A549 (cell line): Measurements from ENCODE around the gene ETFB. TPM values are rescaled to one million over a fixed set of nuclear protein-coding genes. Genes with fewer than 3 reads are reported as not detected.

Source experiments
- ATAC-seq, 2 experiments: fragments of 200-7000 bp in 1 of 2; fragments of >200 bp in 1 of 2; cut with Nextera tagmentation in 1 of 2; cut with Tn5 transposase in 1 of 2; 3 replicates each; pipeline versions ENCODE4 v1.8.0 to v1.9.1; 2018 to 2020; ENCODE audit warnings: mild to moderate bottlenecking in 1 of 2, moderate library complexity in 1 of 2
- CTCF ChIA-PET: fragments of 300-600 bp; sonication (Branson Sonifier 250); formaldehyde crosslinking; extraction: SDS; loops from one replicate; lab custom pipeline; 2021; ENCODE audit warnings: antibody characterized with exemption, inconsistent platforms; lab: Yijun Ruan, JAX
- POLR2A ChIA-PET: fragments of 350-600 bp; formaldehyde crosslinking; extraction: SDS; loops from one replicate; lab custom pipeline; 2021; ENCODE audit warnings: antibody characterized with exemption, inconsistent platforms; lab: Yijun Ruan, JAX
- DNase-seq, 2 experiments: peaks; one replicate each; pipeline versions ENCODE4 v3.0.0 to v3.0.0-alpha.2; 2011 to 2016; ENCODE audit warnings: low read depth in 1 of 2, low spot score in 1 of 2
- FAIRE-seq: peaks from 2 replicates; lab custom pipeline; 2011; peaks lifted over from hg19 to GRCh38; lab: Jason Lieb, UNC
- H3K27ac ChIP-seq, 2 experiments: fragments of >200 bp; sonication (Bioruptor Twin); formaldehyde crosslinking; 3 replicates each; pipeline ENCODE4 v1.5.1; 2016 to 2017
- H3K4me1 ChIP-seq: fragments of >200 bp; sonication (Bioruptor Twin); formaldehyde crosslinking; 3 replicates; pipeline ENCODE4 v1.6.1; 2016
- H3K4me2 ChIP-seq: fragments of >200 bp; sonication (Bioruptor Twin); formaldehyde crosslinking; 3 replicates; pipeline ENCODE4 v1.6.1; 2016
- H3K4me3 ChIP-seq: fragments of >200 bp; sonication (Bioruptor Twin); formaldehyde crosslinking; 3 replicates; pipeline ENCODE4 v1.5.1; 2016
- H3K9me3 ChIP-seq: fragments of >200 bp; sonication (Bioruptor Twin); formaldehyde crosslinking; 3 replicates; pipeline ENCODE4 v1.6.1; 2016
- CBX2 ChIP-seq: fragments of 200-600 bp; sonication (generic); IDR thresholded peaks from 2 replicates; pipeline ENCODE4 v1.6.1; 2016; ENCODE audit warnings: low read depth, mild to moderate bottlenecking, borderline replicate concordance
- CHD2 ChIP-seq: fragments of 150-350 bp; IDR thresholded peaks from 2 replicates; pipeline ENCODE4 v1.6.1; 2014; ENCODE audit warnings: low read length; ENCODE audit not compliant: partially characterized antibody
- CHD4 ChIP-seq: fragments of 200-600 bp; sonication (generic); IDR thresholded peaks from 2 replicates; pipeline ENCODE4 v1.6.1; 2016; ENCODE audit warnings: antibody characterized with exemption, mild to moderate bottlenecking, borderline replicate concordance
- EHF ChIP-seq: fragments of 250-450 bp; sonication (Bioruptor Pico); IDR thresholded peaks from 2 replicates; pipeline ENCODE4 v1.5.0; 2020; ENCODE audit warnings: mild to moderate bottlenecking
- EHMT2 ChIP-seq: fragments of 200-600 bp; sonication (generic); IDR thresholded peaks from 2 replicates; pipeline ENCODE4 v1.6.1; 2016; ENCODE audit warnings: antibody characterized with exemption, low read depth, mild to moderate bottlenecking, moderate library complexity
- EP300 ChIP-seq, 2 experiments: fragments of >200 bp; sonication (Bioruptor Twin); formaldehyde crosslinking; IDR thresholded peaks; 2 replicates in 1 of 2; 3 replicates in 1 of 2; pipeline ENCODE4 v1.6.1; 2016 to 2017
- HDAC2 ChIP-seq: fragments of 200-600 bp; sonication (generic); IDR thresholded peaks from 2 replicates; pipeline ENCODE4 v1.6.1; 2016
- HOXA7 ChIP-seq: fragments of 250-450 bp; sonication (Bioruptor Pico); IDR thresholded peaks from 2 replicates; pipeline ENCODE4 v1.5.0; 2020; ENCODE audit warnings: mild to moderate bottlenecking, moderate library complexity
- HOXB5 ChIP-seq: fragments of 250-450 bp; sonication (Bioruptor Pico); IDR thresholded peaks from 2 replicates; pipeline ENCODE4 v1.5.0; 2020; ENCODE audit warnings: mild to moderate bottlenecking, moderate library complexity
- JUN ChIP-seq, 2 experiments: fragments of >200 bp; sonication (Bioruptor Twin); formaldehyde crosslinking; IDR thresholded peaks; 2 replicates in 1 of 2; 3 replicates in 1 of 2; pipeline ENCODE4 v1.6.1; 2016 to 2017
- MAZ ChIP-seq: fragments of 150-350 bp; IDR thresholded peaks from 2 replicates; pipeline ENCODE4 v1.6.1; 2014; ENCODE audit warnings: antibody characterized with exemption, low read depth, low read length, borderline replicate concordance
- MYC ChIP-seq: IDR thresholded peaks from 2 replicates; pipeline ENCODE4 v1.6.1; 2012; ENCODE audit warnings: mild to moderate bottlenecking, inconsistent platforms, low read length, improper control_type of control experiment, borderline replicate concordance
- NPAS2 ChIP-seq: fragments of 250-450 bp; sonication (Bioruptor Pico); IDR thresholded peaks from 2 replicates; pipeline ENCODE4 v1.8.0; 2022; ENCODE audit warnings: mild to moderate bottlenecking, moderate library complexity, borderline replicate concordance
- NR3C1 ChIP-seq: fragments of >200 bp; sonication (Bioruptor Twin); formaldehyde crosslinking; IDR thresholded peaks from 3 replicates; pipeline ENCODE4 v1.6.1; 2017
- POLR2A ChIP-seq: IDR thresholded peaks from 2 replicates; pipeline ENCODE4 v1.6.1; 2012; ENCODE audit warnings: mild to moderate bottlenecking, low read length
- POLR2AphosphoS2 ChIP-seq: conservative IDR thresholded peaks from 2 replicates; pipeline ENCODE4 v1.6.1; 2012; ENCODE audit warnings: low read length, improper control_type of control experiment, inconsistent platforms
- RAD21 ChIP-seq, 2 experiments: fragments of >200 bp in 1 of 2; sonication (Bioruptor Twin) in 1 of 2; formaldehyde crosslinking in 1 of 2; IDR thresholded peaks in 1 of 2; conservative IDR thresholded peaks in 1 of 2; 2 replicates in 1 of 2; 3 replicates in 1 of 2; pipeline ENCODE4 v1.6.1; 2012 to 2018; ENCODE audit warnings: inconsistent platforms in 1 of 2
- RCOR1 ChIP-seq: fragments of 150-350 bp; IDR thresholded peaks from 2 replicates; pipeline ENCODE4 v1.6.1; 2014; ENCODE audit warnings: antibody characterized with exemption, low read length, low read depth
- RFX5 ChIP-seq: fragments of 450-650 bp; IDR thresholded peaks from 2 replicates; pipeline ENCODE4 v1.7.1; 2014; ENCODE audit warnings: antibody characterized with exemption, mild to moderate bottlenecking, moderate library complexity
- RNF2 ChIP-seq: fragments of 200-600 bp; sonication (generic); IDR thresholded peaks from 2 replicates; pipeline ENCODE4 v1.6.1; 2016; ENCODE audit warnings: low read depth, mild to moderate bottlenecking, antibody characterized with exemption, moderate library complexity, borderline replicate concordance
- TFCP2L1 ChIP-seq: fragments of 250-450 bp; sonication (Bioruptor Pico); IDR thresholded peaks from 2 replicates; pipeline ENCODE4 v1.5.0; 2021; ENCODE audit warnings: mild to moderate bottlenecking
- TP53 ChIP-seq: fragments of 250-450 bp; sonication (Bioruptor Pico); IDR thresholded peaks from 2 replicates; pipeline ENCODE4 v1.5.0; 2021; ENCODE audit warnings: mild to moderate bottlenecking, moderate library complexity
- ZNF302 ChIP-seq: fragments of 250-450 bp; sonication (Bioruptor Pico); IDR thresholded peaks from 2 replicates; pipeline ENCODE4 v1.9.0; 2021; ENCODE audit warnings: inconsistent platforms, mild to moderate bottlenecking, moderate library complexity
- WGBS: methylation state at CpG from one replicate; pipeline ENCODE4 v1.1.6; 2017; ENCODE audit errors: missing lambda C conversion rate; 5-methylcytosine and 5-hydroxymethylcytosine counted together
- polyA plus RNA-seq, 4 experiments: library from polyadenylated mRNA; depleted of rRNA in 3 of 4; stranded (reverse); fragments of >200 nt; fragmentation: RNase III in 1 of 4; extraction: RNeasy Plus Mini Kit Qiagen cat#74134 plus additional on column Dnase treatment in 1 of 4; gene quantifications; 2 replicates in 3 of 4; 3 replicates in 1 of 4; pipeline ENCODE4 v1.2.3, GENCODE V29; 2011 to 2017
- TF ChIP-seq, protein P1 (sequence below): IDR thresholded peaks from 2 replicates; pipeline ENCODE4 v1.6.1; 2012
- TF ChIP-seq, protein P2 (sequence below): fragments of >200 bp; sonication (Bioruptor Twin); formaldehyde crosslinking; IDR thresholded peaks from 3 replicates; pipeline ENCODE4 v1.6.1; 2016
- TF ChIP-seq, protein P3 (sequence below): fragments of >200 bp; sonication (Bioruptor Twin); formaldehyde crosslinking; IDR thresholded peaks from 2 replicates; pipeline ENCODE4 v1.6.1; 2016
- TF ChIP-seq, protein P4 (sequence below): IDR thresholded peaks from 2 replicates; pipeline ENCODE4 v1.6.1; 2012
- TF ChIP-seq, protein P5 (sequence below): IDR thresholded peaks from 2 replicates; pipeline ENCODE4 v1.6.1; 2012; ENCODE audit warnings: low read depth, borderline replicate concordance
- TF ChIP-seq, protein P6 (sequence below): fragments of 450-650 bp; IDR thresholded peaks from 2 replicates; pipeline ENCODE4 v1.6.1; 2014; ENCODE audit warnings: antibody characterized with exemption
- TF ChIP-seq, protein P7 (sequence below): fragments of 250-450 bp; sonication (Bioruptor Pico); IDR thresholded peaks from 2 replicates; pipeline ENCODE4 v1.5.0; 2020; ENCODE audit warnings: low read depth, mild to moderate bottlenecking, moderate library complexity

Gene ETFB
- polyA plus RNA-seq, 2 of the 4 experiments (the other 2 are of a cell fraction) = 149 to 267 TPM

DNA sequence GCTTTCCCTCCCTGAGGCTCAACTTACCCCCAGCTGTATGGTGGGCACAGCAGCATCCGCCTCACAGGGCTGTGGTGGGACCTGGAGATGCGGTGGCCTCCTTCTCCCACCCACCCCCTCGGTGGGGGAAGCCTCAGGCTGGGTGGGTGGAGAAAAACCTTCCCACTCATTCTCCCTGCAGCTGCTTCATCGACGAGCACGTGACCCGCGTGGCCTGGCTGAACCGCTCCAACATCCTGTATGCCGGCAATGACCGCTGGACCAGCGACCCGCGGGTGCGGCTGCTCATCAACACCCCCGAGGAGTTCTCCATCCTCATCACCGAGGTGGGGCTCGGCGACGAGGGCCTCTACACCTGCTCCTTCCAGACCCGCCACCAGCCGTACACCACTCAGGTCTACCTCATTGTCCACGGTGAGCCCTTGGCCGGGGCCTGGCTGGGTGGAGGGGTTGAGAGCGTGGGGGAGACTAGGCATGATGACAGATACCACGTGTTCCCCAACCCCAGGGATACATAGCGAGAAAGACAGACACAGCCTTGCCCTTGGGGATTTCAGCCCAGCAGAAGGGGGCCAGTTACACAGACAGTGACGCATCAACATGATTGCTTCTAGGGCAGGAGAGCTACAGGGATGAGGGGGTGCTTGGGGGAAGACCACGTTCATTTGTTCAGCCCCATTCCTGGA lies 42.6 kb downstream of the ETFB start:
- ATAC-seq (no peak), DNase-seq (no peak), FAIRE-seq (no peak)
- CTCF ChIA-PET = interaction anchor here (1.2 kb wide), 1 partner anchor 9 kb away, joined by 5 read pairs; no protein-coding TSS in a partner anchor
- Histone ChIP-seq H3K4me2 (no peak overlapping the region), H3K27ac (no peak overlapping the region), H3K4me3 (no peak overlapping the region), H3K4me1 (peaks cover 14% of the 10 kb centered on the region; the same call in 2 of the 3 replicates), H3K9me3 (no peaks in the 10 kb centered on the region)
- TF ChIP-seq RCOR1 (no peak), MAZ (no peak), EHMT2 (no peak)
- WGBS = 47% methylated on average over 29 of the region's 29 CpGs
- POLR2A ChIA-PET = interaction anchor here (1.2 kb wide), 1 partner anchor 16 kb away, joined by 7 read pairs; no protein-coding TSS in a partner anchor

DNA sequence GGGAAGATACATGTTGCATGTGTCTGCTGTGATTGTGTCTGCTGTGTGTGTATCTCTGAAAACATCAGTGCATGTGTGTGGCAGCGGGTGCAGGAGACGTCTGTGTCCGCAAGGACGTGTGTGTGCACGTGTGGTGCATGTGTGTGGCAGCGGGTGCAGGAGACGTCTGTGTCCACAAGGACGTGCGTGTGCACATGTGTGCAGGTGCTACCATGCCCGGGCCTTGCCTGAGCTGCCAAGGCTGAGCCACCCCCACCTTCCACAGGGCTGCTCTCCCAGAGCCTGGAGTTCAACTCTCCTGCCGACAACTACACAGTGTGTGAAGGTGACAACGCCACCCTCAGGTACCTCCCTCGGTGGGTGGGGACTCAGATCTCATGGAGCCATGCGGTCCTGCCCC lies 44.4 kb downstream of the ETFB start:
- WGBS = 33% methylated on average over 13 of the region's 14 CpGs
- ChIA-PET POLR2A (no interaction called here), CTCF (no interaction called here)
- DNase-seq = no peak
- no peak overlapping the region for H3K27ac ChIP-seq
- no peak overlapping the region for H3K4me2 ChIP-seq
- no peaks in the 10 kb centered on the region for H3K9me3 ChIP-seq
- H3K4me1 ChIP-seq = peaks cover 1% of the 10 kb centered on the region; the same call in 2 of the 3 replicates
- FAIRE-seq = no peak
- peak; percentile 3 to 28; a peak in 1 of 6 replicates for ATAC-seq
- no peak overlapping the region for H3K4me3 ChIP-seq
- TF ChIP-seq EHF (no peak), TFCP2L1 (CRISPR knock-in tag) (no peak), RAD21 (conservative IDR thresholded peaks at IDR 0.05 in 1 of 2, IDR thresholded peaks at IDR 0.05 in 1 of 2) (no peak), HOXA7 (CRISPR knock-in tag) (no peak), HDAC2 (no peak), NR3C1 (no peak), HOXB5 (CRISPR knock-in tag) (no peak), RCOR1 (no peak), EP300 (IDR thresholded peaks at IDR 0.05) (no peak), RNF2 (no peak), ZNF302 (CRISPR knock-in tag) (no peak), POLR2A (no peak), CHD2 (no peak), NPAS2 (CRISPR knock-in tag) (no peak)
- TF ChIP-seq, protein P1, sequence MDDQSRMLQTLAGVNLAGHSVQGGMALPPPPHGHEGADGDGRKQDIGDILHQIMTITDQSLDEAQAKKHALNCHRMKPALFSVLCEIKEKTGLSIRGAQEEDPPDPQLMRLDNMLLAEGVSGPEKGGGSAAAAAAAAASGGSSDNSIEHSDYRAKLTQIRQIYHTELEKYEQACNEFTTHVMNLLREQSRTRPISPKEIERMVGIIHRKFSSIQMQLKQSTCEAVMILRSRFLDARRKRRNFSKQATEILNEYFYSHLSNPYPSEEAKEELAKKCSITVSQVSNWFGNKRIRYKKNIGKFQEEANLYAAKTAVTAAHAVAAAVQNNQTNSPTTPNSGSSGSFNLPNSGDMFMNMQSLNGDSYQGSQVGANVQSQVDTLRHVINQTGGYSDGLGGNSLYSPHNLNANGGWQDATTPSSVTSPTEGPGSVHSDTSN = no peak
- TF ChIP-seq, protein P2, sequence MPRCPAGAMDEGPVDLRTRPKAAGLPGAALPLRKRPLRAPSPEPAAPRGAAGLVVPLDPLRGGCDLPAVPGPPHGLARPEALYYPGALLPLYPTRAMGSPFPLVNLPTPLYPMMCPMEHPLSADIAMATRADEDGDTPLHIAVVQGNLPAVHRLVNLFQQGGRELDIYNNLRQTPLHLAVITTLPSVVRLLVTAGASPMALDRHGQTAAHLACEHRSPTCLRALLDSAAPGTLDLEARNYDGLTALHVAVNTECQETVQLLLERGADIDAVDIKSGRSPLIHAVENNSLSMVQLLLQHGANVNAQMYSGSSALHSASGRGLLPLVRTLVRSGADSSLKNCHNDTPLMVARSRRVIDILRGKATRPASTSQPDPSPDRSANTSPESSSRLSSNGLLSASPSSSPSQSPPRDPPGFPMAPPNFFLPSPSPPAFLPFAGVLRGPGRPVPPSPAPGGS = no peak
- TF ChIP-seq, protein P3, sequence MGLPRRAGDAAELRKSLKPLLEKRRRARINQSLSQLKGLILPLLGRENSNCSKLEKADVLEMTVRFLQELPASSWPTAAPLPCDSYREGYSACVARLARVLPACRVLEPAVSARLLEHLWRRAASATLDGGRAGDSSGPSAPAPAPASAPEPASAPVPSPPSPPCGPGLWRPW = no peak
- TF ChIP-seq, protein P4, sequence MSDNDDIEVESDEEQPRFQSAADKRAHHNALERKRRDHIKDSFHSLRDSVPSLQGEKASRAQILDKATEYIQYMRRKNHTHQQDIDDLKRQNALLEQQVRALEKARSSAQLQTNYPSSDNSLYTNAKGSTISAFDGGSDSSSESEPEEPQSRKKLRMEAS = no peak
- TF ChIP-seq, protein P5, sequence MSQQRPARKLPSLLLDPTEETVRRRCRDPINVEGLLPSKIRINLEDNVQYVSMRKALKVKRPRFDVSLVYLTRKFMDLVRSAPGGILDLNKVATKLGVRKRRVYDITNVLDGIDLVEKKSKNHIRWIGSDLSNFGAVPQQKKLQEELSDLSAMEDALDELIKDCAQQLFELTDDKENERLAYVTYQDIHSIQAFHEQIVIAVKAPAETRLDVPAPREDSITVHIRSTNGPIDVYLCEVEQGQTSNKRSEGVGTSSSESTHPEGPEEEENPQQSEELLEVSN = no peak

DNA sequence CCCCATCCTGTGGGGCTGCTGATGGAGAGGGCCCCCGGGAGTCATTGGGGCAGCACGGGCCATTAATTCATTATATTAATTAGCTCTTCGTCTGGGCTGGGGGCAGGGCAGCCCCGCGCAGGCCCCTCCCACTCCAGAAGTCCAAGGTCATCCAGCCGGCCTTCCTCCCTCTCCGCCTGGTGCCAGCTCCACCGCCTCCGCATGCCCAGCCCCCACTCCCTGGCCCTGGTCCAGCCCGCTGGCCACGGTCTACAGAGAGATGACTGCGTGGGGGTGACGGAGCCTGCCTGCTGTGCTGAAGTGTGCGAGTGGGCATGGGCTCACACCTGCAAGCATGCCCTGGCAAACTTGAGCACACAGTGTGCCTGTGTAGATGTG lies 45.9 kb downstream of the ETFB start:
- no peaks in the 10 kb centered on the region; the same call in 2 of the 3 replicates for H3K9me3 ChIP-seq
- no peak for FAIRE-seq
- ChIA-PET POLR2A (no interaction called here), CTCF (no interaction called here)
- no peak overlapping the region for H3K27ac ChIP-seq
- no peak for ATAC-seq
- no peak overlapping the region for H3K4me3 ChIP-seq
- H3K4me2 ChIP-seq = no peak overlapping the region
- H3K4me1 ChIP-seq = no peaks in the 10 kb centered on the region; the same call in 2 of the 3 replicates
- DNase-seq = no peak
- WGBS = 12% methylated on average over 13 of the region's 14 CpGs
- TF ChIP-seq CHD4 (no peak), CBX2 (no peak), NR3C1 (no peak), POLR2AphosphoS2 (no peak), JUN (IDR thresholded peaks at IDR 0.05) (no peak), MYC (no peak), CHD2 (no peak), TP53 (CRISPR knock-in tag) (no peak), TFCP2L1 (CRISPR knock-in tag) (no peak), HOXA7 (CRISPR knock-in tag) (no peak), RFX5 (no peak), RCOR1 (no peak), NPAS2 (CRISPR knock-in tag) (no peak), EHF (no peak)
- TF ChIP-seq, protein P6, sequence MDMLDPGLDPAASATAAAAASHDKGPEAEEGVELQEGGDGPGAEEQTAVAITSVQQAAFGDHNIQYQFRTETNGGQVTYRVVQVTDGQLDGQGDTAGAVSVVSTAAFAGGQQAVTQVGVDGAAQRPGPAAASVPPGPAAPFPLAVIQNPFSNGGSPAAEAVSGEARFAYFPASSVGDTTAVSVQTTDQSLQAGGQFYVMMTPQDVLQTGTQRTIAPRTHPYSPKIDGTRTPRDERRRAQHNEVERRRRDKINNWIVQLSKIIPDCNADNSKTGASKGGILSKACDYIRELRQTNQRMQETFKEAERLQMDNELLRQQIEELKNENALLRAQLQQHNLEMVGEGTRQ = no peak
- TF ChIP-seq, protein P7, sequence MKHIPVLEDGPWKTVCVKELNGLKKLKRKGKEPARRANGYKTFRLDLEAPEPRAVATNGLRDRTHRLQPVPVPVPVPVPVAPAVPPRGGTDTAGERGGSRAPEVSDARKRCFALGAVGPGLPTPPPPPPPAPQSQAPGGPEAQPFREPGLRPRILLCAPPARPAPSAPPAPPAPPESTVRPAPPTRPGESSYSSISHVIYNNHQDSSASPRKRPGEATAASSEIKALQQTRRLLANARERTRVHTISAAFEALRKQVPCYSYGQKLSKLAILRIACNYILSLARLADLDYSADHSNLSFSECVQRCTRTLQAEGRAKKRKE (CRISPR knock-in tag) = no peak
